Measurements from ENCODE around the gene SETD6.

The SETD6 gene

DNA sequence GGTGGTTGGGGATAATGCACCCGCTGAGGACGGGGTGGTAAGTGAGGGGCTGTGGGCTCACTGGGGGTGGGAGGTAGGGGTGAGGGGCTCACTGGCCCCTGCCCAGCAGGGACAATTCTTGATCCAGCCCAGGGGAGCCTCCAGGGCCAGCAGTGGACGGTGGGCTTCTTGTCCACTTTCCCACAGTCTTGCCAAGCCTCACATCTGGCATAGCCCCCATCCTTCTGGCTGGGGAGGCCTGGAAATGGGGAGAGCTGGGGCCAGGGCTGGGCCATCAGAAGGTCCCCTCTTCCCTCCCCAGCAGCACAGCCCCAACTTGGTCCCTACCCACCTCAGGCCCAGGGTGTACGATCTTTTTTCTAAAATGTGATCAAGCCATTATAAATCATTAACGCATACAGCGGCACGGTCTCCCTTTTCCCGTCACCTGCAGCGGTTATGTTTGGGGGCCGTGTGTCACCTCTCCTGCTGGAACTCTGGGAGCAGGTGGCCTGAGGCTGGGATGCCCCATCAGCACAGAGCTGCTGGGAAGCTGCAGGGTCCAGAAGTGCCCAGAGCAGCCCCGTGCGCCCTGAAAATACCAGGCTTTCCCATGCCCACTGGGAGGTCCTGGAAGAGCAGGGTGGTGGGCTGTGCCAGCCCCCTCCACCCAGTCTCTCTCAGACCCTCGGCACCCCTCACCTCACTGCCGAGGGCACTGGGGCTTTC lies 7.2 kb upstream of the SETD6 start:
- H3K36me3 ChIP-seq (ENCODE audit: low read depth): no peaks in the 10 kb centered on the region
- no peak overlapping the region for H3K4me3 ChIP-seq (ENCODE audit: severe bottlenecking)
- no peak overlapping the region for H3K27ac ChIP-seq (ENCODE audit: poor library complexity, severe bottlenecking)
- H3K9me3 ChIP-seq (ENCODE audit: severe bottlenecking): no peaks in the 10 kb centered on the region
- no peaks in the 10 kb centered on the region for H3K27me3 ChIP-seq (ENCODE audit: insufficient read depth, poor library complexity, severe bottlenecking)
- no peaks in the 10 kb centered on the region for H3K4me1 ChIP-seq (ENCODE audit: insufficient read depth, poor library complexity, severe bottlenecking)
- TF ChIP-seq, protein P1, sequence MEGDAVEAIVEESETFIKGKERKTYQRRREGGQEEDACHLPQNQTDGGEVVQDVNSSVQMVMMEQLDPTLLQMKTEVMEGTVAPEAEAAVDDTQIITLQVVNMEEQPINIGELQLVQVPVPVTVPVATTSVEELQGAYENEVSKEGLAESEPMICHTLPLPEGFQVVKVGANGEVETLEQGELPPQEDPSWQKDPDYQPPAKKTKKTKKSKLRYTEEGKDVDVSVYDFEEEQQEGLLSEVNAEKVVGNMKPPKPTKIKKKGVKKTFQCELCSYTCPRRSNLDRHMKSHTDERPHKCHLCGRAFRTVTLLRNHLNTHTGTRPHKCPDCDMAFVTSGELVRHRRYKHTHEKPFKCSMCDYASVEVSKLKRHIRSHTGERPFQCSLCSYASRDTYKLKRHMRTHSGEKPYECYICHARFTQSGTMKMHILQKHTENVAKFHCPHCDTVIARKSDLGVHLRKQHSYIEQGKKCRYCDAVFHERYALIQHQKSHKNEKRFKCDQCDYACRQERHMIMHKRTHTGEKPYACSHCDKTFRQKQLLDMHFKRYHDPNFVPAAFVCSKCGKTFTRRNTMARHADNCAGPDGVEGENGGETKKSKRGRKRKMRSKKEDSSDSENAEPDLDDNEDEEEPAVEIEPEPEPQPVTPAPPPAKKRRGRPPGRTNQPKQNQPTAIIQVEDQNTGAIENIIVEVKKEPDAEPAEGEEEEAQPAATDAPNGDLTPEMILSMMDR (IDR thresholded peaks at IDR 0.05; ENCODE audit: poor library complexity, severe bottlenecking): no peak
- ATAC-seq (ENCODE audit: low read depth) (no peak), DNase-seq (ENCODE audit: low spot score) (no peak)

DNA sequence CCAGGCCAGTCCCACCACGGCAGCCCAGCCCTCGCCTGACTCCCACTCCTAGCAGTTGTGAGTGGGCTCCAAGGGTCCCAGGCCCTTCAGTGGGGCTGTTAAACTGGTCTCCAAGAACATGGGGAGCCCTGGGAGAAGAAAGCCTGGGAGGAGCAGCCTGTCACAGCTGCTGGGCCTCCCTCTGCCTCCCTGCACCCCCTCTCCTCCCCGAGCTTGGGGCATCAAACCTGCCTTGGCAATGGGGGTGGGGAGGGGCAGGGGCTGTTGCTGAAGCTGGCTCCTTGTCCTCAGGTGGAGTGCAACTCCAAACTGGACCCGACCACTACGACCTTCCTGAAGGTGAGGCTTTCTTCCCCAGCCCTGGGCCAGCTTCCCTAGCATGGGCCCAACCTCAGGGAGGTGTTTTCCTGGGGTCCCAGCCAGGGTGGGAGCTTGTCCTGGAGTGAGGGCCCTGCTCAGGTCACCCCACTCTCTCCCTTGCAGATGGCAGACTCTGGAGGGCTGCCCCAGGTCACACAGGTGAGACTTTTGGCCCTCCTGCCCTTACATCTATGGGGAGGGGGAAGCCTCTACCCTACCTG lies 6.6 kb upstream of the SETD6 start:
- no peak overlapping the region for H3K27ac ChIP-seq (ENCODE audit: poor library complexity, severe bottlenecking)
- no peak for ATAC-seq (ENCODE audit: low read depth)

DNA sequence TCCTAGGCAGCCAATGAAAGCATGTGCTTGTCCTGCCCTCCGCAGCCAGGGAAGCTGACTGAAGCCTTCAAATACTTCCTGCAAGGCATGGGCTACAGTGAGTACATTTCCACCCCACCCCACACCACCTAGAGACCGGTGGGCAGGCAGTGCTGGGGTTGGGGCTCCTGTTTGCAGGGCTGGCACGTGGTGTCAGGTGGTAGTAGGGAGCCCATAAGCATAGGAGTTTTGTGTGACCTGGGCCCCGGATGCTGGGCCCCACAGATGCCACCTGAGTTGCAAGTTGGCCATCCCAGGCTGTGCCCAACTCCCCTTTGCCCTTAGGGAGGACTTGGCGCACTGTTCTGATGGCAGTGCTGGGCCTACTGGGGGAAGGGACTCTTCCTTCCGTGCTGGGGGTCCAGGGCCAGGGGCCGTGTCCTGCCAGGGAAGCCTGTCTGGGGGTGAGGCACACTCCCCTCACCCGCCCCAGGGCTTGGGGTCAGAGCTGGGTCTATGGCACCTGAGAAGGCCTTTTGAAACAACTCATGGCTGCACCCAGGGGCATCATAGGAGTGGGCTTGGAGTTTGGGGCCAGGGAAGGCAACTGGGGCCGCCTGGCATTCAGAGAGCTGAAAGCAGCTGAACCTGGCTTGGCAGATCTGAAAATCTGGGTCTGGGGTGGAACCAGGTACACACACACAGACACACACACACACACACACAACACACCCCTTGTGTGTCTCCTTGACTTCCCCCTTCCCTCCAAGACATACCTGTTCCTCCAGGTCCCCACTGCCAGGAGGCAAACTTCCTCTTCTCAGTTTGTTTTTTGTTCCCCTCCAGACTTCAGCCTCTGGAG lies 5.8 kb upstream of the SETD6 start:
- TF ChIP-seq, protein P1 (IDR thresholded peaks at IDR 0.05; ENCODE audit: poor library complexity, severe bottlenecking): no peak
- Histone ChIP-seq H3K27ac (ENCODE audit: poor library complexity, severe bottlenecking) (no peak overlapping the region), H3K4me3 (ENCODE audit: severe bottlenecking) (no peak overlapping the region), H3K9me3 (ENCODE audit: severe bottlenecking) (no peaks in the 10 kb centered on the region), H3K36me3 (ENCODE audit: low read depth) (no peaks in the 10 kb centered on the region), H3K4me1 (ENCODE audit: insufficient read depth, poor library complexity, severe bottlenecking) (peaks cover 3% of the 10 kb centered on the region), H3K27me3 (ENCODE audit: insufficient read depth, poor library complexity, severe bottlenecking) (no peaks in the 10 kb centered on the region)
- DNase-seq (ENCODE audit: low spot score) (no peak), ATAC-seq (ENCODE audit: low read depth) (no peak)

More for the DNA sequence above, 6.6 kb upstream of the SETD6 start:
- H3K27me3 ChIP-seq (ENCODE audit: insufficient read depth, poor library complexity, severe bottlenecking): no peaks in the 10 kb centered on the region
- H3K4me1 ChIP-seq (ENCODE audit: insufficient read depth, poor library complexity, severe bottlenecking): no peaks in the 10 kb centered on the region
- H3K9me3 ChIP-seq (ENCODE audit: severe bottlenecking): no peaks in the 10 kb centered on the region
- TF ChIP-seq, protein P1 (IDR thresholded peaks at IDR 0.05; ENCODE audit: poor library complexity, severe bottlenecking): no peak
- DNase-seq (ENCODE audit: low spot score): no peak
- no peak overlapping the region for H3K4me3 ChIP-seq (ENCODE audit: severe bottlenecking)
- no peaks in the 10 kb centered on the region for H3K36me3 ChIP-seq (ENCODE audit: low read depth)

GRCh38 chr16:58510097-58510775 lies 5.1 kb upstream of the SETD6 start:
- ATAC-seq (ENCODE audit: low read depth) (no peak), DNase-seq (ENCODE audit: low spot score) (no peak)
- TF ChIP-seq, protein P1 (IDR thresholded peaks at IDR 0.05; ENCODE audit: poor library complexity, severe bottlenecking): no peak
- Histone ChIP-seq H3K4me1 (ENCODE audit: insufficient read depth, poor library complexity, severe bottlenecking) (peaks cover 3% of the 10 kb centered on the region), H3K36me3 (ENCODE audit: low read depth) (no peaks in the 10 kb centered on the region), H3K4me3 (ENCODE audit: severe bottlenecking) (no peak overlapping the region), H3K27me3 (ENCODE audit: insufficient read depth, poor library complexity, severe bottlenecking) (no peaks in the 10 kb centered on the region), H3K9me3 (ENCODE audit: severe bottlenecking) (no peaks in the 10 kb centered on the region), H3K27ac (ENCODE audit: poor library complexity, severe bottlenecking) (no peak overlapping the region)
